IPS DF 6.9 (cell line): ENCODE measurements around the gene SLC22A12.

Source experiments
- DNase-seq: peaks from one replicate; pipeline ENCODE4 v3.0.0-alpha.2; 2013; ENCODE audit warnings: low read depth, low spot score
- H3K27ac ChIP-seq: one replicate; pipeline ENCODE4 v1.5.1; 2013; ENCODE audit warnings: low read length, control low read depth
- H3K27me3 ChIP-seq: 2 replicates; pipeline ENCODE4 v1.6.1; 2013; ENCODE audit warnings: mild to moderate bottlenecking, low read length; ENCODE audit not compliant: control insufficient read depth, insufficient read depth
- H3K36me3 ChIP-seq: 2 replicates; pipeline ENCODE4 v1.6.1; 2013; ENCODE audit warnings: low read length; ENCODE audit not compliant: control insufficient read depth, insufficient read depth
- H3K4me1 ChIP-seq: 2 replicates; pipeline ENCODE4 v1.6.1; 2013; ENCODE audit warnings: low read length; ENCODE audit not compliant: control insufficient read depth, insufficient read depth
- H3K4me3 ChIP-seq: 2 replicates; pipeline ENCODE4 v1.5.1; 2013; ENCODE audit warnings: mild to moderate bottlenecking, low read length
- H3K9me3 ChIP-seq: 2 replicates; pipeline ENCODE4 v1.6.1; 2013; ENCODE audit warnings: low read length, inconsistent platforms; ENCODE audit not compliant: control insufficient read depth, insufficient read depth
- WGBS: extraction: QIAGEN DNeasy Blood & Tissue Kit; methylation state at CpG from one replicate; pipeline ENCODE4 v1.1.7; 2013; ENCODE audit warnings: mixed read lengths, missing lambda C conversion rate; ENCODE audit not compliant: insufficient read length, insufficient coverage; 5-methylcytosine and 5-hydroxymethylcytosine counted together

The SLC22A12 gene

GRCh38 chr11:64613648-64614047, 22.6 kb downstream of the SLC22A12 start:
- whole genome bisulfite sequencing, result no CpG with 5 or more reads among the region's 6 CpGs
- H3K4me3 ChIP-seq, result no peak overlapping the region
- H3K9me3 ChIP-seq, result no peaks in the 10 kb centered on the region

GRCh38 chr11:64614917-64615316, 23.9 kb downstream of the SLC22A12 start:
- Histone ChIP-seq H3K9me3 (no peaks in the 10 kb centered on the region), H3K36me3 (no peaks in the 10 kb centered on the region), H3K27me3 (no peaks in the 10 kb centered on the region), H3K27ac (no peak overlapping the region), H3K4me1 (0 out of 2 replicates have a peak, but pooled peaks cover under 1% of the 10 kb centered on the region), H3K4me3 (no peak overlapping the region)
- WGBS, result no CpG with 5 or more reads among the region's 5 CpGs
- no peak for DNase-seq

More at GRCh38 chr11:64613648-64614047, 22.6 kb downstream of the SLC22A12 start:
- no peak overlapping the region for H3K27ac ChIP-seq
- H3K36me3 ChIP-seq, result no peaks in the 10 kb centered on the region
- no peaks in the 10 kb centered on the region for H3K4me1 ChIP-seq
- no peak for DNase-seq
- no peaks in the 10 kb centered on the region for H3K27me3 ChIP-seq

GRCh38 chr11:64616817-64617216, 25.8 kb downstream of the SLC22A12 start:
- H3K36me3 ChIP-seq, result no peaks in the 10 kb centered on the region
- no peak for DNase-seq
- H3K27ac ChIP-seq, result no peak overlapping the region
- no peak overlapping the region for H3K4me3 ChIP-seq
- H3K4me1 ChIP-seq, result peaks cover 3% of the 10 kb centered on the region; the same call in 1 of the 2 replicates
- no peaks in the 10 kb centered on the region for H3K27me3 ChIP-seq
- no peaks in the 10 kb centered on the region for H3K9me3 ChIP-seq
- WGBS, result no CpG with 5 or more reads among the region's 3 CpGs

- Histone ChIP-seq H3K36me3 (no peaks in the 10 kb centered on the region), H3K4me3 (no peak overlapping the region), H3K4me1 (peaks cover 3% of the 10 kb centered on the region; the same call in 1 of the 2 replicates), H3K27ac (no peak overlapping the region), H3K9me3 (no peaks in the 10 kb centered on the region), H3K27me3 (no peaks in the 10 kb centered on the region)
- WGBS, result no CpG with 5 or more reads among the region's 4 CpGs
- no peak for DNase-seq
Observed at GRCh38 chr11:64619196-64619595, 28.2 kb downstream of the SLC22A12 start.

- DNase-seq, result no peak
- H3K27ac ChIP-seq, result no peak overlapping the region
- no peaks in the 10 kb centered on the region for H3K9me3 ChIP-seq
- H3K4me1 ChIP-seq, result peaks cover 3% of the 10 kb centered on the region; the same call in 1 of the 2 replicates
- no peak overlapping the region for H3K4me3 ChIP-seq
- WGBS, result no CpG with 5 or more reads among the region's 5 CpGs
- no peaks in the 10 kb centered on the region for H3K36me3 ChIP-seq
- no peaks in the 10 kb centered on the region for H3K27me3 ChIP-seq
Observed at GRCh38 chr11:64619811-64620380, 28.9 kb downstream of the SLC22A12 start.

- H3K4me1 ChIP-seq, result peaks cover 3% of the 10 kb centered on the region; the same call in 1 of the 2 replicates
- H3K4me3 ChIP-seq, result no peak overlapping the region
- H3K36me3 ChIP-seq, result no peaks in the 10 kb centered on the region
- H3K9me3 ChIP-seq, result no peaks in the 10 kb centered on the region
- WGBS, result no CpG with 5 or more reads among the region's 13 CpGs
- no peak overlapping the region for H3K27ac ChIP-seq
- no peak for DNase-seq
- no peaks in the 10 kb centered on the region for H3K27me3 ChIP-seq
Observed at GRCh38 chr11:64620381-64620971, 29.5 kb downstream of the SLC22A12 start.

- no CpG with 5 or more reads among the region's 5 CpGs for WGBS
- Histone ChIP-seq H3K27ac (no peak overlapping the region), H3K36me3 (no peaks in the 10 kb centered on the region), H3K4me1 (peaks cover 3% of the 10 kb centered on the region; the same call in 1 of the 2 replicates), H3K9me3 (no peaks in the 10 kb centered on the region), H3K27me3 (no peaks in the 10 kb centered on the region), H3K4me3 (no peak overlapping the region)
- no peak for DNase-seq
Observed at GRCh38 chr11:64621283-64622019, 30.4 kb downstream of the SLC22A12 start.

- no CpG with 5 or more reads among the region's 19 CpGs for WGBS
- no peaks in the 10 kb centered on the region for H3K36me3 ChIP-seq
- no peak overlapping the region for H3K27ac ChIP-seq
- H3K4me1 ChIP-seq, result peaks cover 3% of the 10 kb centered on the region; the same call in 1 of the 2 replicates
- H3K9me3 ChIP-seq, result no peaks in the 10 kb centered on the region
- H3K4me3 ChIP-seq, result no peak overlapping the region
- DNase-seq, result no peak
- H3K27me3 ChIP-seq, result no peaks in the 10 kb centered on the region
Observed at GRCh38 chr11:64622681-64623080, 31.7 kb downstream of the SLC22A12 start.

GRCh38 chr11:64624883-64625481, 34.0 kb downstream of the SLC22A12 start:
- no peaks in the 10 kb centered on the region for H3K9me3 ChIP-seq
- no CpG with 5 or more reads among the region's 4 CpGs for WGBS
- no peaks in the 10 kb centered on the region for H3K36me3 ChIP-seq
- no peak overlapping the region for H3K27ac ChIP-seq
- H3K4me3 ChIP-seq, result no peak overlapping the region
- H3K27me3 ChIP-seq, result no peaks in the 10 kb centered on the region
- H3K4me1 ChIP-seq, result peaks cover 1% of the 10 kb centered on the region; the same call in 1 of the 2 replicates
- DNase-seq, result no peak

GRCh38 chr11:64626637-64627036, 35.6 kb downstream of the SLC22A12 start:
- Histone ChIP-seq H3K4me3 (no peak overlapping the region), H3K27me3 (no peaks in the 10 kb centered on the region), H3K27ac (no peak overlapping the region), H3K4me1 (peaks cover 4% of the 10 kb centered on the region), H3K36me3 (no peaks in the 10 kb centered on the region), H3K9me3 (no peaks in the 10 kb centered on the region)
- WGBS, result no CpG with 5 or more reads among the region's 9 CpGs
- no peak for DNase-seq
